ENCODE data around the gene SLC22A23.
A peak's percentile ranks its signal among the peaks of the same experiment; 100 is the strongest.

SLC22A23 gene

GRCh38 chr6:3457710-3458602, 1.1 kb upstream of the SLC22A23 start:
- peaks cover 3% of the 10 kb centered on the region for H3K4me1 ChIP-seq (ENCODE audit: insufficient read depth, insufficient read length)
- peak overlapping the region; percentile 14 for H3K9ac ChIP-seq (ENCODE audit: insufficient read length, low read depth)

GRCh38 chr6:3456395-3456897, 404 bp downstream of the SLC22A23 start:
- H3K9me3 ChIP-seq (ENCODE audit: insufficient read depth, low read length): no peaks in the 10 kb centered on the region
- H3K36me3 ChIP-seq (ENCODE audit: insufficient read depth, insufficient read length, low read length): peaks cover 5% of the 10 kb centered on the region
- no peak for DNase-seq (ENCODE audit: low read depth, low spot score)
- H3K27me3 ChIP-seq (ENCODE audit: insufficient read depth, insufficient read length): peaks cover 15% of the 10 kb centered on the region
- peak overlapping the region; percentile 80 for H3K9ac ChIP-seq (ENCODE audit: insufficient read length, low read depth)
- peaks cover 3% of the 10 kb centered on the region for H3K4me1 ChIP-seq (ENCODE audit: insufficient read depth, insufficient read length)
- H3K4me3 ChIP-seq (ENCODE audit: insufficient read length, low read depth): peak overlapping the region; percentile 47
- no peak for TF ChIP-seq YY1 (IDR thresholded peaks at IDR 0.05; ENCODE audit: insufficient read depth, insufficient read length)
- TF ChIP-seq ZNF274 (IDR thresholded peaks at IDR 0.05; ENCODE audit: low read depth, low read length): no peak
- no peak for TF ChIP-seq SUZ12 (IDR thresholded peaks at IDR 0.05; ENCODE audit: extremely low read depth, insufficient read depth, insufficient read length)

More at GRCh38 chr6:3457710-3458602, 1.1 kb upstream of the SLC22A23 start:
- no peaks in the 10 kb centered on the region for H3K36me3 ChIP-seq (ENCODE audit: insufficient read depth, insufficient read length, low read length)
- peak overlapping the region; percentile 29 for H3K4me3 ChIP-seq (ENCODE audit: insufficient read length, low read depth)
- TF ChIP-seq YY1 (IDR thresholded peaks at IDR 0.05; ENCODE audit: insufficient read depth, insufficient read length) (no peak), ZNF274 (IDR thresholded peaks at IDR 0.05; ENCODE audit: low read depth, low read length) (no peak), SUZ12 (IDR thresholded peaks at IDR 0.05; ENCODE audit: extremely low read depth, insufficient read depth, insufficient read length) (no peak)
- H3K9me3 ChIP-seq (ENCODE audit: insufficient read depth, low read length): no peaks in the 10 kb centered on the region
- no peak for DNase-seq (ENCODE audit: low read depth, low spot score)
- peaks cover 15% of the 10 kb centered on the region for H3K27me3 ChIP-seq (ENCODE audit: insufficient read depth, insufficient read length)

GRCh38 chr6:3455569-3456394, 1.1 kb downstream of the SLC22A23 start:
- Histone ChIP-seq H3K4me1 (ENCODE audit: insufficient read depth, insufficient read length) (peaks cover 3% of the 10 kb centered on the region), H3K9ac (ENCODE audit: insufficient read length, low read depth) (peak overlapping the region; percentile 80), H3K9me3 (ENCODE audit: insufficient read depth, low read length) (no peaks in the 10 kb centered on the region), H3K4me3 (ENCODE audit: insufficient read length, low read depth) (peak overlapping the region; percentile 47), H3K27me3 (ENCODE audit: insufficient read depth, insufficient read length) (peaks cover 15% of the 10 kb centered on the region), H3K36me3 (ENCODE audit: insufficient read depth, insufficient read length, low read length) (peaks cover 5% of the 10 kb centered on the region)
- TF ChIP-seq YY1 (IDR thresholded peaks at IDR 0.05; ENCODE audit: insufficient read depth, insufficient read length): no peak
- no peak for TF ChIP-seq SUZ12 (IDR thresholded peaks at IDR 0.05; ENCODE audit: extremely low read depth, insufficient read depth, insufficient read length)
- no peak for TF ChIP-seq ZNF274 (IDR thresholded peaks at IDR 0.05; ENCODE audit: low read depth, low read length)
- no peak for DNase-seq (ENCODE audit: low read depth, low spot score)

- no peak for DNase-seq (ENCODE audit: low read depth, low spot score)
- Histone ChIP-seq H3K36me3 (ENCODE audit: insufficient read depth, insufficient read length, low read length) (peaks cover 5% of the 10 kb centered on the region), H3K4me3 (ENCODE audit: insufficient read length, low read depth) (peak overlapping the region; percentile 47), H3K9ac (ENCODE audit: insufficient read length, low read depth) (peak overlapping the region; percentile 80), H3K4me1 (ENCODE audit: insufficient read depth, insufficient read length) (peaks cover 3% of the 10 kb centered on the region), H3K27me3 (ENCODE audit: insufficient read depth, insufficient read length) (peaks cover 15% of the 10 kb centered on the region), H3K9me3 (ENCODE audit: insufficient read depth, low read length) (no peaks in the 10 kb centered on the region)
- no peak for TF ChIP-seq ZNF274 (IDR thresholded peaks at IDR 0.05; ENCODE audit: low read depth, low read length)
- no peak for TF ChIP-seq SUZ12 (IDR thresholded peaks at IDR 0.05; ENCODE audit: extremely low read depth, insufficient read depth, insufficient read length)
- no peak for TF ChIP-seq YY1 (IDR thresholded peaks at IDR 0.05; ENCODE audit: insufficient read depth, insufficient read length)
These were observed 1.7 kb downstream of the SLC22A23 start for GRCh38 chr6:3455147-3455568.

- peaks cover 3% of the 10 kb centered on the region for H3K4me1 ChIP-seq (ENCODE audit: insufficient read depth, insufficient read length)
- no peak for DNase-seq (ENCODE audit: low read depth, low spot score)
- no peaks in the 10 kb centered on the region for H3K9me3 ChIP-seq (ENCODE audit: insufficient read depth, low read length)
- H3K27me3 ChIP-seq (ENCODE audit: insufficient read depth, insufficient read length): peaks cover 15% of the 10 kb centered on the region
- no peak for TF ChIP-seq YY1 (IDR thresholded peaks at IDR 0.05; ENCODE audit: insufficient read depth, insufficient read length)
- TF ChIP-seq ZNF274 (IDR thresholded peaks at IDR 0.05; ENCODE audit: low read depth, low read length): no peak
- peaks cover 5% of the 10 kb centered on the region for H3K36me3 ChIP-seq (ENCODE audit: insufficient read depth, insufficient read length, low read length)
- peak overlapping the region; percentile 80 for H3K9ac ChIP-seq (ENCODE audit: insufficient read length, low read depth)
- H3K4me3 ChIP-seq (ENCODE audit: insufficient read length, low read depth): peak overlapping the region; percentile 47
These were observed 2.4 kb downstream of the SLC22A23 start for GRCh38 chr6:3454273-3455010.

- H3K27me3 ChIP-seq (ENCODE audit: insufficient read depth, insufficient read length): peaks cover 15% of the 10 kb centered on the region
- peaks cover 3% of the 10 kb centered on the region for H3K4me1 ChIP-seq (ENCODE audit: insufficient read depth, insufficient read length)
- TF ChIP-seq YY1 (IDR thresholded peaks at IDR 0.05; ENCODE audit: insufficient read depth, insufficient read length) (no peak), ZNF274 (IDR thresholded peaks at IDR 0.05; ENCODE audit: low read depth, low read length) (no peak), SUZ12 (IDR thresholded peaks at IDR 0.05; ENCODE audit: extremely low read depth, insufficient read depth, insufficient read length) (no peak)
- no peak for DNase-seq (ENCODE audit: low read depth, low spot score)
- H3K9ac ChIP-seq (ENCODE audit: insufficient read length, low read depth): no peak overlapping the region
- peaks cover 5% of the 10 kb centered on the region for H3K36me3 ChIP-seq (ENCODE audit: insufficient read depth, insufficient read length, low read length)
- no peaks in the 10 kb centered on the region for H3K9me3 ChIP-seq (ENCODE audit: insufficient read depth, low read length)
- no peak overlapping the region for H3K4me3 ChIP-seq (ENCODE audit: insufficient read length, low read depth)
These were observed 3.2 kb downstream of the SLC22A23 start for GRCh38 chr6:3453413-3454272.
